PC-9 (cell line): ENCODE data around the gene SLC35A2.
"Not testable (repeated sequence)": the region's sequence is repeated elsewhere in the genome, so short reads cannot be mapped to it uniquely, and the experiment has no call there.

Experiments
- EZH2 ChIP-seq: fragments of 200-600 bp; sonication (generic); IDR thresholded peaks from 2 replicates; pipeline ENCODE4 v1.8.0; 2017; ENCODE audit warnings: antibody characterized with exemption, low read depth
- TF ChIP-seq, protein P1 (sequence below): fragments of 200-600 bp; sonication (generic); conservative IDR thresholded peaks from 2 replicates; pipeline ENCODE4 v1.6.1; 2017; ENCODE audit warnings: mixed run types, antibody characterized with exemption, mild to moderate bottlenecking, moderate library complexity

- TF ChIP-seq EZH2, result not testable (repeated sequence)
- TF ChIP-seq, protein P1, sequence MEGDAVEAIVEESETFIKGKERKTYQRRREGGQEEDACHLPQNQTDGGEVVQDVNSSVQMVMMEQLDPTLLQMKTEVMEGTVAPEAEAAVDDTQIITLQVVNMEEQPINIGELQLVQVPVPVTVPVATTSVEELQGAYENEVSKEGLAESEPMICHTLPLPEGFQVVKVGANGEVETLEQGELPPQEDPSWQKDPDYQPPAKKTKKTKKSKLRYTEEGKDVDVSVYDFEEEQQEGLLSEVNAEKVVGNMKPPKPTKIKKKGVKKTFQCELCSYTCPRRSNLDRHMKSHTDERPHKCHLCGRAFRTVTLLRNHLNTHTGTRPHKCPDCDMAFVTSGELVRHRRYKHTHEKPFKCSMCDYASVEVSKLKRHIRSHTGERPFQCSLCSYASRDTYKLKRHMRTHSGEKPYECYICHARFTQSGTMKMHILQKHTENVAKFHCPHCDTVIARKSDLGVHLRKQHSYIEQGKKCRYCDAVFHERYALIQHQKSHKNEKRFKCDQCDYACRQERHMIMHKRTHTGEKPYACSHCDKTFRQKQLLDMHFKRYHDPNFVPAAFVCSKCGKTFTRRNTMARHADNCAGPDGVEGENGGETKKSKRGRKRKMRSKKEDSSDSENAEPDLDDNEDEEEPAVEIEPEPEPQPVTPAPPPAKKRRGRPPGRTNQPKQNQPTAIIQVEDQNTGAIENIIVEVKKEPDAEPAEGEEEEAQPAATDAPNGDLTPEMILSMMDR, result not testable (repeated sequence)
These were observed 39.4 kb downstream of the SLC35A2 start for GRCh38 chrX:48872017-48872416.
